Colon (tissue), 2 donors: ENCODE results near the gene EXOC3L1.

ENCODE experiments used
- FAIRE-seq: peaks from 2 replicates; lab custom pipeline; 2012; peaks lifted over from hg19 to GRCh38; lab: Jason Lieb, UNC
- donor health status: control.
- donor health status: control.

Gene EXOC3L1

GRCh38 chr16:67190041-67190440 is at the start of gene EXOC3L1:
TSS of gene EXOC3L1 (minus strand) at chr16:67190136. CDS start at chr16:67189676, 460 bp downstream.
- no peak for FAIRE-seq

GRCh38 chr16:67238806-67239470 is 49.0 kb upstream of the EXOC3L1 start:
- FAIRE-seq: no peak

GRCh38 chr16:67238278-67238575 is 48.3 kb upstream of the EXOC3L1 start:
- FAIRE-seq: no peak

GRCh38 chr16:67237396-67238277 is 47.7 kb upstream of the EXOC3L1 start:
- no peak for FAIRE-seq

- no peak for FAIRE-seq
These were observed 46.8 kb upstream of the EXOC3L1 start for GRCh38 chr16:67236563-67237395.

- no peak for FAIRE-seq
These were observed 46.1 kb upstream of the EXOC3L1 start for GRCh38 chr16:67235816-67236562.

- FAIRE-seq: no peak
These were observed 44.3 kb upstream of the EXOC3L1 start for GRCh38 chr16:67234180-67234597.

GRCh38 chr16:67233596-67233995 is 43.7 kb upstream of the EXOC3L1 start:
- no peak for FAIRE-seq

GRCh38 chr16:67230809-67231660 is 41.1 kb upstream of the EXOC3L1 start:
- no peak for FAIRE-seq

GRCh38 chr16:67229906-67230808 is 40.2 kb upstream of the EXOC3L1 start:
- no peak for FAIRE-seq

- FAIRE-seq: no peak
These were observed 39.0 kb upstream of the EXOC3L1 start for GRCh38 chr16:67228905-67229304.

- no peak for FAIRE-seq
These were observed 38.3 kb upstream of the EXOC3L1 start for GRCh38 chr16:67228034-67228785.

GRCh38 chr16:67227567-67227921 is 37.6 kb upstream of the EXOC3L1 start:
- FAIRE-seq: no peak

- no peak for FAIRE-seq
These were observed 37.0 kb upstream of the EXOC3L1 start, which contains the start of gene TMEM208 for GRCh38 chr16:67226804-67227566. TSS of gene TMEM208 (plus strand) at chr16:67227130. CDS start at chr16:67227219, 89 bp downstream.

GRCh38 chr16:67226295-67226803 is 36.4 kb upstream of the EXOC3L1 start:
- no peak for FAIRE-seq

GRCh38 chr16:67223992-67224391 is 34.1 kb upstream of the EXOC3L1 start:
- FAIRE-seq: no peak

GRCh38 chr16:67216612-67217490 is 26.9 kb upstream of the EXOC3L1 start:
- FAIRE-seq: no peak
